Keratinocyte (primary cell): Measurements from ENCODE around the gene EPSTI1. TPM values are rescaled to one million over a fixed set of nuclear protein-coding genes. Genes with fewer than 3 reads are reported as not detected.

Experiments used
- DNase-seq: peaks from one replicate; pipeline ENCODE4 v3.0.0-alpha.2; 2011; ENCODE audit warnings: low read depth, missing footprints, low spot score
- FAIRE-seq: peaks from 2 replicates; lab custom pipeline; 2011; peaks lifted over from hg19 to GRCh38; lab: Jason Lieb, UNC
- H2AFZ ChIP-seq: 2 replicates; pipeline ENCODE4 v1.6.0; 2012; ENCODE audit warnings: low read length, control low read depth, inconsistent platforms; ENCODE audit not compliant: control insufficient read depth
- H3K27ac ChIP-seq: 2 replicates; pipeline ENCODE4 v1.5.1; 2011; ENCODE audit warnings: low read length; ENCODE audit not compliant: control insufficient read depth, insufficient read depth
- H3K27me3 ChIP-seq: 3 replicates; pipeline ENCODE4 v1.6.0; 2011; ENCODE audit warnings: low read length; ENCODE audit not compliant: control insufficient read depth, insufficient read depth; ENCODE audit errors: extremely low read depth
- H3K36me3 ChIP-seq, 2 experiments: 2 replicates in 1 of 2; 3 replicates in 1 of 2; pipeline ENCODE4 v1.5.1; 2011; ENCODE audit warnings: low read length in 2 of 2, mild to moderate bottlenecking in 1 of 2; ENCODE audit not compliant: control insufficient read depth in 2 of 2, insufficient read depth in 2 of 2; ENCODE audit errors: extremely low read depth in 1 of 2
- H3K4me1 ChIP-seq: 3 replicates; pipeline ENCODE4 v1.5.1; 2011; ENCODE audit warnings: low read length; ENCODE audit not compliant: control insufficient read depth, insufficient read depth; ENCODE audit errors: extremely low read depth
- H3K4me2 ChIP-seq: 3 replicates; pipeline ENCODE4 v1.6.0; 2011; ENCODE audit warnings: low read depth, low read length; ENCODE audit not compliant: control insufficient read depth, insufficient read depth; ENCODE audit errors: extremely low read depth
- H3K4me3 ChIP-seq, 3 experiments: fragments of 200-600 bp in 1 of 3; sonication (generic) in 1 of 3; 2 replicates in 2 of 3; 3 replicates in 1 of 3; pipeline ENCODE4 v1.5.1; 2011 to 2016; ENCODE audit warnings: low read length in 3 of 3, mild to moderate bottlenecking in 3 of 3, control low read depth in 2 of 3, inconsistent platforms in 1 of 3, low read depth in 1 of 3, mixed read lengths in 1 of 3, mixed run types in 1 of 3, moderate library complexity in 1 of 3; ENCODE audit not compliant: control insufficient read depth in 2 of 3, insufficient read depth in 2 of 3; ENCODE audit errors: extremely low read depth in 1 of 3
- H3K79me2 ChIP-seq: 2 replicates; pipeline ENCODE4 v1.6.0; 2012; ENCODE audit warnings: low read length; ENCODE audit not compliant: control insufficient read depth, insufficient read depth
- H3K9ac ChIP-seq: 3 replicates; pipeline ENCODE4 v1.6.0; 2011; ENCODE audit warnings: low read length; ENCODE audit not compliant: control insufficient read depth, insufficient read depth; ENCODE audit errors: extremely low read depth
- H3K9me1 ChIP-seq: 3 replicates; pipeline ENCODE4 v1.6.0; 2011; ENCODE audit warnings: low read length; ENCODE audit not compliant: control insufficient read depth, insufficient read depth; ENCODE audit errors: extremely low read depth
- H3K9me3 ChIP-seq: 2 replicates; pipeline ENCODE4 v1.5.1; 2012; ENCODE audit warnings: low read depth, low read length; ENCODE audit not compliant: control insufficient read depth
- H4K20me1 ChIP-seq: 3 replicates; pipeline ENCODE4 v1.6.0; 2011; ENCODE audit warnings: low read length; ENCODE audit not compliant: control insufficient read depth, insufficient read depth; ENCODE audit errors: extremely low read depth
- CTCF ChIP-seq, 3 experiments: IDR thresholded peaks in 1 of 3; conservative IDR thresholded peaks in 1 of 3; optimal IDR thresholded peaks in 1 of 3; 2 replicates in 2 of 3; 3 replicates in 1 of 3; pipeline versions ENCODE3 to v1.5.1; 2011; ENCODE audit warnings: low read length in 3 of 3, mild to moderate bottlenecking in 3 of 3, moderate library complexity in 2 of 3, control low read depth in 1 of 3, inconsistent platforms in 1 of 3; ENCODE audit not compliant: insufficient read depth in 2 of 3; ENCODE audit errors: extremely low read depth in 1 of 3
- EZH2 ChIP-seq: IDR thresholded peaks from one replicate; pipeline ENCODE4 v1.6.1; 2012; ENCODE audit warnings: inconsistent platforms, mild to moderate bottlenecking, low read length, moderate library complexity
- dilution Hi-C: fragments of 300-500 bp; cut with MboI; formaldehyde crosslinking; loops from one replicate; pipeline ENCODE4 v1.7.0; 2020; ENCODE audit warnings: low sequenced_read_pairs; ENCODE audit not compliant: extremely low pct_ligation_motif_present
- polyA plus RNA-seq, 5 experiments: library from polyadenylated mRNA; depleted of rRNA in 3 of 5; stranded (reverse) in 3 of 5; stranded (forward) in 1 of 5; unstranded in 1 of 5; fragments of >200 nt; gene quantifications; 1 replicate in 1 of 5; 2 replicates in 3 of 5; 3 replicates in 1 of 5; pipeline versions ENCODE4 v1.2.1 to v1.2.3, GENCODE V29; 2011 to 2012; ENCODE audit warnings: missing spikeins in 2 of 5, low read depth in 1 of 5, low replicate concordance in 1 of 5

Gene EPSTI1
- polyA plus RNA-seq, 1 donor (not counting 4 experiments of a cell fraction or from before 2014, with no cell fraction given) = 13.0 TPM

GRCh38 chr13:42876270-42876714, 115.7 kb downstream of the EPSTI1 start:
- Histone ChIP-seq H3K79me2 (no peaks in the 10 kb centered on the region), H3K9ac (no peak overlapping the region), H4K20me1 (no peaks in the 10 kb centered on the region), H3K36me3 (no peaks in the 10 kb centered on the region), H3K27ac (no peak overlapping the region), H3K9me1 (no peaks in the 10 kb centered on the region), H3K4me3 (no peak overlapping the region), H2AFZ (no peak overlapping the region), H3K4me1 (peaks cover 6% of the 10 kb centered on the region), H3K27me3 (peaks cover 4% of the 10 kb centered on the region), H3K4me2 (no peak overlapping the region), H3K9me3 (no peaks in the 10 kb centered on the region)
- no peak for TF ChIP-seq CTCF (optimal IDR thresholded peaks at IDR 0.05 in 1 of 3, IDR thresholded peaks at IDR 0.05 in 1 of 3, conservative IDR thresholded peaks at IDR 0.05 in 1 of 3; ENCODE audit: extremely low read depth in 1 of 3, insufficient read depth in 2 of 3, low read length in 3 of 3)
- FAIRE-seq (no peak), DNase-seq (no peak)
- dilution Hi-C loops = no loop called here

GRCh38 chr13:42875475-42876269, 116.4 kb downstream of the EPSTI1 start:
- DNase-seq = no peak

More at GRCh38 chr13:42875475-42876269, 116.4 kb downstream of the EPSTI1 start:
- Histone ChIP-seq H3K79me2 (no peaks in the 10 kb centered on the region), H3K4me1 (peaks cover 6% of the 10 kb centered on the region), H3K9ac (no peak overlapping the region), H4K20me1 (no peaks in the 10 kb centered on the region), H3K27me3 (peaks cover 4% of the 10 kb centered on the region), H3K4me3 (no peak overlapping the region), H3K36me3 (no peaks in the 10 kb centered on the region), H3K4me2 (no peak overlapping the region), H3K9me1 (no peaks in the 10 kb centered on the region), H3K9me3 (no peaks in the 10 kb centered on the region), H2AFZ (no peak overlapping the region), H3K27ac (no peak overlapping the region)
- no peak for FAIRE-seq
- TF ChIP-seq CTCF (optimal IDR thresholded peaks at IDR 0.05 in 1 of 3, IDR thresholded peaks at IDR 0.05 in 1 of 3, conservative IDR thresholded peaks at IDR 0.05 in 1 of 3; ENCODE audit: extremely low read depth in 1 of 3, insufficient read depth in 2 of 3, low read length in 3 of 3) (no peak), EZH2 (no peak)
- dilution Hi-C loops = no loop called here
